Measurements from ENCODE around the gene SPG11.
A peak's percentile ranks its signal among the peaks of the same experiment; 100 is the strongest.
"Not testable (repeated sequence)": the region's sequence is repeated elsewhere in the genome, so short reads cannot be mapped to it uniquely, and the experiment has no call there.

The SPG11 gene

GRCh38 chr15:44663410-44664308 lies at the start of gene SPG11:
Gene SPG11, minus strand, starts transcription at chr15:44663662. Its CDS starts 15 bp downstream, at chr15:44663647.
- peak; percentile 98 for DNase-seq

- peak; percentile 75 for DNase-seq
These were observed 49.0 kb upstream of the SPG11 start for GRCh38 chr15:44712346-44713005.

- peak; percentile 71 for DNase-seq
These were observed 48.4 kb upstream of the SPG11 start for GRCh38 chr15:44711743-44712345.

GRCh38 chr15:44711096-44711742 lies 47.8 kb upstream of the SPG11 start, which contains the start of the genes B2M and PATL2:
Gene B2M, plus strand, starts transcription at chr15:44711517. Its CDS starts 30 bp downstream, at chr15:44711547.
Gene PATL2, minus strand, starts transcription at chr15:44711323. Its CDS starts 34,833 bp downstream, at chr15:44676490.
- peak; percentile 97 for DNase-seq

- no peak for DNase-seq
These were observed 47.0 kb upstream of the SPG11 start for GRCh38 chr15:44710236-44711095.

- DNase-seq: no peak
These were observed 43.6 kb upstream of the SPG11 start for GRCh38 chr15:44706946-44707636.

GRCh38 chr15:44706401-44706800 lies 42.9 kb upstream of the SPG11 start:
- no peak for DNase-seq

GRCh38 chr15:44705986-44706385 lies 42.5 kb upstream of the SPG11 start:
- DNase-seq: no peak

GRCh38 chr15:44700676-44701075 lies 37.2 kb upstream of the SPG11 start:
- not testable (repeated sequence) for DNase-seq

GRCh38 chr15:44698641-44699040 lies 35.2 kb upstream of the SPG11 start:
- no peak for DNase-seq

- no peak for DNase-seq
These were observed 33.6 kb upstream of the SPG11 start for GRCh38 chr15:44697014-44697413.

GRCh38 chr15:44695294-44695693 lies 31.8 kb upstream of the SPG11 start:
- no peak for DNase-seq

- no peak for DNase-seq
These were observed 31.0 kb upstream of the SPG11 start for GRCh38 chr15:44694416-44694815.

GRCh38 chr15:44692659-44693058 lies 29.2 kb upstream of the SPG11 start:
- DNase-seq: no peak

- not testable (repeated sequence) for DNase-seq
These were observed 26.8 kb upstream of the SPG11 start for GRCh38 chr15:44690245-44690644.

GRCh38 chr15:44689318-44689717 lies 25.9 kb upstream of the SPG11 start:
- DNase-seq: not testable (repeated sequence)

GRCh38 chr15:44682809-44683682 lies 19.6 kb upstream of the SPG11 start:
- DNase-seq: peak; percentile 85

GRCh38 chr15:44682211-44682610 lies 18.7 kb upstream of the SPG11 start:
- no peak for DNase-seq

GRCh38 chr15:44676676-44677075 lies 13.2 kb upstream of the SPG11 start:
- DNase-seq: peak; percentile 65

- DNase-seq: no peak
These were observed 12.4 kb upstream of the SPG11 start for GRCh38 chr15:44675911-44676310.

Measured in activated CD4-positive, alpha-beta T cell treated with anti-CD3 and anti-CD28 coated beads for 48 hours (primary cell).